HEK293 (cell line): ENCODE results near the gene ENAM.

Source experiments
- CTCF ChIA-PET: fragments of 350-600 bp; formaldehyde crosslinking; extraction: SDS; loops from one replicate; lab custom pipeline; 2021; ENCODE audit warnings: antibody characterized with exemption; lab: Yijun Ruan, JAX
- POLR2A ChIA-PET: fragments of 300-600 bp; formaldehyde crosslinking; extraction: SDS; loops from one replicate; lab custom pipeline; 2020; ENCODE audit warnings: antibody characterized with exemption, inconsistent platforms; lab: Yijun Ruan, JAX
- H3K27ac ChIP-seq: fragments of 200-500 bp; sonication (Bioruptor generic); 2 replicates; pipeline ENCODE4 v1.5.1; 2014; ENCODE audit warnings: low read depth, low read length, control low read depth, inconsistent platforms; ENCODE audit errors: extremely low read depth
- H3K36me3 ChIP-seq, 2 experiments: fragments of 200-500 bp in 1 of 2; sonication (Bioruptor generic) in 1 of 2; 1 replicate in 1 of 2; 2 replicates in 1 of 2; pipeline ENCODE4 v1.5.1; 2014 to 2017; ENCODE audit warnings: inconsistent platforms in 2 of 2, low read length in 2 of 2; ENCODE audit not compliant: control insufficient read depth in 2 of 2, insufficient read depth in 1 of 2
- H3K4me1 ChIP-seq: fragments of 200-500 bp; sonication (Bioruptor generic); 2 replicates; pipeline ENCODE4 v1.5.1; 2014; ENCODE audit warnings: mild to moderate bottlenecking, low read length, inconsistent platforms; ENCODE audit not compliant: control insufficient read depth, insufficient read depth
- H3K4me3 ChIP-seq: 2 replicates; pipeline ENCODE4 v1.5.1; 2011; ENCODE audit warnings: low read depth, mild to moderate bottlenecking, control low read depth, low read length, moderate library complexity
- H3K9me3 ChIP-seq: fragments of 200-500 bp; sonication (Bioruptor generic); 2 replicates; pipeline ENCODE4 v1.5.1; 2014; ENCODE audit warnings: low read depth, low read length, inconsistent platforms; ENCODE audit not compliant: control insufficient read depth, insufficient read depth
- TSHZ1 ChIP-seq: fragments of 450-650 bp; formaldehyde crosslinking; IDR thresholded peaks from 2 replicates; pipeline ENCODE4 v1.5.1; 2016; ENCODE audit warnings: missing biosample characterization, missing genetic modification characterization, borderline replicate concordance
- ZBTB48 ChIP-seq: fragments of 450-650 bp; formaldehyde crosslinking; IDR thresholded peaks from 2 replicates; pipeline ENCODE4 v1.5.1; 2016; ENCODE audit warnings: missing biosample characterization, missing genetic modification characterization
- ZNF114 ChIP-seq: fragments of 450-650 bp; formaldehyde crosslinking; IDR thresholded peaks from 2 replicates; pipeline ENCODE4 v1.5.0; 2017; ENCODE audit warnings: missing biosample characterization, missing genetic modification characterization
- ZNF174 ChIP-seq: fragments of 450-650 bp; formaldehyde crosslinking; IDR thresholded peaks from 2 replicates; pipeline ENCODE4 v1.5.0; 2017; ENCODE audit warnings: missing biosample characterization, mild to moderate bottlenecking, missing genetic modification characterization
- ZNF202 ChIP-seq: fragments of 450-650 bp; formaldehyde crosslinking; IDR thresholded peaks from 2 replicates; pipeline ENCODE4 v1.5.1; 2016; ENCODE audit warnings: missing biosample characterization, missing genetic modification characterization, borderline replicate concordance
- ZNF239 ChIP-seq: fragments of 450-650 bp; formaldehyde crosslinking; IDR thresholded peaks from 2 replicates; pipeline ENCODE4 v1.5.1; 2016; ENCODE audit warnings: missing biosample characterization, missing genetic modification characterization
- ZNF341 ChIP-seq: fragments of 450-650 bp; formaldehyde crosslinking; IDR thresholded peaks from 2 replicates; pipeline ENCODE4; 2016; ENCODE audit warnings: low read depth, missing biosample characterization, missing genetic modification characterization
- ZNF423 ChIP-seq: fragments of 450-650 bp; formaldehyde crosslinking; IDR thresholded peaks from 2 replicates; pipeline ENCODE4 v1.5.1; 2016; ENCODE audit warnings: missing biosample characterization, missing genetic modification characterization
- ZNF488 ChIP-seq: fragments of 450-650 bp; formaldehyde crosslinking; IDR thresholded peaks from 2 replicates; pipeline ENCODE4 v1.5.1; 2016; ENCODE audit warnings: missing biosample characterization, missing genetic modification characterization
- ZNF654 ChIP-seq: fragments of 450-650 bp; formaldehyde crosslinking; IDR thresholded peaks from 2 replicates; pipeline ENCODE4 v1.5.1; 2016; ENCODE audit warnings: low read depth, missing biosample characterization, missing genetic modification characterization
- ZNF660 ChIP-seq: fragments of 450-650 bp; IDR thresholded peaks from 2 replicates; pipeline ENCODE4 v1.5.1; 2018; ENCODE audit warnings: missing biosample characterization, mild to moderate bottlenecking, missing genetic modification characterization
- ZNF768 ChIP-seq: fragments of 450-650 bp; formaldehyde crosslinking; IDR thresholded peaks from 2 replicates; pipeline ENCODE4 v1.5.1; 2018; ENCODE audit warnings: missing biosample characterization, mild to moderate bottlenecking, missing genetic modification characterization
- ZNF843 ChIP-seq: fragments of 450-650 bp; formaldehyde crosslinking; IDR thresholded peaks from 2 replicates; pipeline ENCODE4 v1.5.1; 2016; ENCODE audit warnings: missing biosample characterization, missing genetic modification characterization
- ZSCAN16 ChIP-seq: fragments of 450-650 bp; formaldehyde crosslinking; IDR thresholded peaks from 2 replicates; pipeline ENCODE4 v1.5.1; 2016; ENCODE audit warnings: missing biosample characterization, missing genetic modification characterization
- TF ChIP-seq, protein P1 (sequence below): fragments of 450-650 bp; IDR thresholded peaks from 2 replicates; pipeline ENCODE4 v1.5.1; 2018; ENCODE audit warnings: missing biosample characterization, missing genetic modification characterization
- TF ChIP-seq, protein P2 (sequence below): fragments of 450-650 bp; formaldehyde crosslinking; IDR thresholded peaks from 2 replicates; pipeline ENCODE4 v1.5.1; 2016; ENCODE audit warnings: missing biosample characterization, missing genetic modification characterization
- TF ChIP-seq, protein P3 (sequence below): fragments of 450-650 bp; formaldehyde crosslinking; IDR thresholded peaks from 2 replicates; pipeline ENCODE4 v1.5.1; 2016; ENCODE audit warnings: missing biosample characterization, missing genetic modification characterization, low read depth
- TF ChIP-seq, protein P4 (sequence below): fragments of 450-650 bp; formaldehyde crosslinking; IDR thresholded peaks from 2 replicates; pipeline ENCODE4 v1.5.1; 2016; ENCODE audit warnings: missing biosample characterization, missing genetic modification characterization

ENAM gene

GRCh38 chr4:70667740-70668535, 39.4 kb downstream of the ENAM start:
- Histone ChIP-seq H3K27ac (no peak overlapping the region), H3K9me3 (no peaks in the 10 kb centered on the region), H3K36me3 (no peaks in the 10 kb centered on the region), H3K4me1 (no peaks in the 10 kb centered on the region), H3K4me3 (no peak overlapping the region)
- CTCF ChIA-PET = interaction anchor here (0.6 to 1.0 kb wide), 3 partner anchors 11 to 133 kb away, joined by 3 to 5 read pairs (median 4); no protein-coding TSS in a partner anchor
- TF ChIP-seq ZNF654 (tag by site-specific recombination) (no peak), ZNF239 (tag by site-specific recombination) (no peak), ZNF114 (tag by site-specific recombination) (no peak), ZNF768 (tag by site-specific recombination) (no peak), ZNF660 (tag by site-specific recombination) (no peak), ZNF423 (tag by site-specific recombination) (no peak), ZNF843 (tag by site-specific recombination) (no peak), ZNF202 (tag by site-specific recombination) (no peak)
- TF ChIP-seq, protein P1, sequence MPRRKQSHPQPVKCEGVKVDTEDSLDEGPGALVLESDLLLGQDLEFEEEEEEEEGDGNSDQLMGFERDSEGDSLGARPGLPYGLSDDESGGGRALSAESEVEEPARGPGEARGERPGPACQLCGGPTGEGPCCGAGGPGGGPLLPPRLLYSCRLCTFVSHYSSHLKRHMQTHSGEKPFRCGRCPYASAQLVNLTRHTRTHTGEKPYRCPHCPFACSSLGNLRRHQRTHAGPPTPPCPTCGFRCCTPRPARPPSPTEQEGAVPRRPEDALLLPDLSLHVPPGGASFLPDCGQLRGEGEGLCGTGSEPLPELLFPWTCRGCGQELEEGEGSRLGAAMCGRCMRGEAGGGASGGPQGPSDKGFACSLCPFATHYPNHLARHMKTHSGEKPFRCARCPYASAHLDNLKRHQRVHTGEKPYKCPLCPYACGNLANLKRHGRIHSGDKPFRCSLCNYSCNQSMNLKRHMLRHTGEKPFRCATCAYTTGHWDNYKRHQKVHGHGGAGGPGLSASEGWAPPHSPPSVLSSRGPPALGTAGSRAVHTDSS = no peak
- POLR2A ChIA-PET = interaction anchor here (0.7 kb wide), 1 partner anchor 67 kb away, joined by 5 read pairs; no protein-coding TSS in a partner anchor

- H3K36me3 ChIP-seq = no peaks in the 10 kb centered on the region
- H3K4me3 ChIP-seq = no peak overlapping the region
- POLR2A ChIA-PET = no interaction called here
- no peaks in the 10 kb centered on the region for H3K4me1 ChIP-seq
- TF ChIP-seq ZNF341 (tag by site-specific recombination) (0 out of 2 replicates have a peak, but pooled peaks have one; percentile 18), ZNF488 (tag by site-specific recombination) (no peak)
- TF ChIP-seq, protein P2, sequence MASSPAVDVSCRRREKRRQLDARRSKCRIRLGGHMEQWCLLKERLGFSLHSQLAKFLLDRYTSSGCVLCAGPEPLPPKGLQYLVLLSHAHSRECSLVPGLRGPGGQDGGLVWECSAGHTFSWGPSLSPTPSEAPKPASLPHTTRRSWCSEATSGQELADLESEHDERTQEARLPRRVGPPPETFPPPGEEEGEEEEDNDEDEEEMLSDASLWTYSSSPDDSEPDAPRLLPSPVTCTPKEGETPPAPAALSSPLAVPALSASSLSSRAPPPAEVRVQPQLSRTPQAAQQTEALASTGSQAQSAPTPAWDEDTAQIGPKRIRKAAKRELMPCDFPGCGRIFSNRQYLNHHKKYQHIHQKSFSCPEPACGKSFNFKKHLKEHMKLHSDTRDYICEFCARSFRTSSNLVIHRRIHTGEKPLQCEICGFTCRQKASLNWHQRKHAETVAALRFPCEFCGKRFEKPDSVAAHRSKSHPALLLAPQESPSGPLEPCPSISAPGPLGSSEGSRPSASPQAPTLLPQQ (tag by site-specific recombination) = no peak
- CTCF ChIA-PET = no interaction called here
- no peak overlapping the region for H3K27ac ChIP-seq
- no peaks in the 10 kb centered on the region for H3K9me3 ChIP-seq
Observed at GRCh38 chr4:70670332-70671014, 41.9 kb downstream of the ENAM start.

GRCh38 chr4:70671091-70671490, 42.5 kb downstream of the ENAM start:
- Histone ChIP-seq H3K4me1 (no peaks in the 10 kb centered on the region), H3K9me3 (no peaks in the 10 kb centered on the region), H3K4me3 (no peak overlapping the region), H3K36me3 (no peaks in the 10 kb centered on the region), H3K27ac (no peak overlapping the region)
- ChIA-PET POLR2A (no interaction called here), CTCF (interaction anchor here (0.7 kb wide), 1 partner anchor 1039 kb away, joined by 3 read pairs; no protein-coding TSS in a partner anchor)
- TF ChIP-seq ZSCAN16 (tag by site-specific recombination) (no peak), TSHZ1 (no peak), ZNF654 (tag by site-specific recombination) (no peak), ZNF174 (tag by site-specific recombination) (no peak), ZBTB48 (no peak)
- TF ChIP-seq, protein P3, sequence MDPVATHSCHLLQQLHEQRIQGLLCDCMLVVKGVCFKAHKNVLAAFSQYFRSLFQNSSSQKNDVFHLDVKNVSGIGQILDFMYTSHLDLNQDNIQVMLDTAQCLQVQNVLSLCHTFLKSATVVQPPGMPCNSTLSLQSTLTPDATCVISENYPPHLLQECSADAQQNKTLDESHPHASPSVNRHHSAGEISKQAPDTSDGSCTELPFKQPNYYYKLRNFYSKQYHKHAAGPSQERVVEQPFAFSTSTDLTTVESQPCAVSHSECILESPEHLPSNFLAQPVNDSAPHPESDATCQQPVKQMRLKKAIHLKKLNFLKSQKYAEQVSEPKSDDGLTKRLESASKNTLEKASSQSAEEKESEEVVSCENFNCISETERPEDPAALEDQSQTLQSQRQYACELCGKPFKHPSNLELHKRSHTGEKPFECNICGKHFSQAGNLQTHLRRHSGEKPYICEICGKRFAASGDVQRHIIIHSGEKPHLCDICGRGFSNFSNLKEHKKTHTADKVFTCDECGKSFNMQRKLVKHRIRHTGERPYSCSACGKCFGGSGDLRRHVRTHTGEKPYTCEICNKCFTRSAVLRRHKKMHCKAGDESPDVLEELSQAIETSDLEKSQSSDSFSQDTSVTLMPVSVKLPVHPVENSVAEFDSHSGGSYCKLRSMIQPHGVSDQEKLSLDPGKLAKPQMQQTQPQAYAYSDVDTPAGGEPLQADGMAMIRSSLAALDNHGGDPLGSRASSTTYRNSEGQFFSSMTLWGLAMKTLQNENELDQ (tag by site-specific recombination) = no peak
- TF ChIP-seq, protein P4, sequence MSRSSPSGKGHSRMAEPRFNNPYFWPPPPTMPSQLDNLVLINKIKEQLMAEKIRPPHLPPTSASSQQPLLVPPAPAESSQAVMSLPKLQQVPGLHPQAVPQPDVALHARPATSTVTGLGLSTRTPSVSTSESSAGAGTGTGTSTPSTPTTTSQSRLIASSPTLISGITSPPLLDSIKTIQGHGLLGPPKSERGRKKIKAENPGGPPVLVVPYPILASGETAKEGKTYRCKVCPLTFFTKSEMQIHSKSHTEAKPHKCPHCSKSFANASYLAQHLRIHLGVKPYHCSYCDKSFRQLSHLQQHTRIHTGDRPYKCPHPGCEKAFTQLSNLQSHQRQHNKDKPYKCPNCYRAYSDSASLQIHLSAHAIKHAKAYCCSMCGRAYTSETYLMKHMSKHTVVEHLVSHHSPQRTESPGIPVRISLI (tag by site-specific recombination) = no peak
